Mammary epithelial cell (primary cell): ENCODE data around the gene MANEAL.

ENCODE experiments used
- CTCF ChIP-seq, 2 donors: IDR thresholded peaks in 1 of 2; conservative IDR thresholded peaks in 1 of 2; 2 replicates each; pipeline ENCODE4 v1.5.1; 2011 to 2012; ENCODE audit warnings: inconsistent platforms in 2 of 2, low read length in 2 of 2, mild to moderate bottlenecking in 2 of 2, control low read depth in 1 of 2, low read depth in 1 of 2; ENCODE audit not compliant: insufficient read depth in 1 of 2; ENCODE audit errors: extremely low read depth in 1 of 2
- EZH2 ChIP-seq: IDR thresholded peaks from 2 replicates; pipeline ENCODE4 v1.6.1; 2012; ENCODE audit warnings: low read length, inconsistent platforms, borderline replicate concordance

- TF ChIP-seq CTCF (conservative IDR thresholded peaks at IDR 0.05 in 1 of 2, IDR thresholded peaks at IDR 0.05 in 1 of 2; ENCODE audit: extremely low read depth in 1 of 2, insufficient read depth in 1 of 2, low read depth in 1 of 2, low read length in 2 of 2) = no peak
- TF ChIP-seq EZH2 = no peak
Observed at GRCh38 chr1:37793773-37794371, at the start of gene MANEAL.
